Stimulated activated CD4-positive, alpha-beta T cell treated with anti-CD3 and anti-CD28 coated beads, TNF-alpha, amount 100 ng/mL, for 48 hours (primary cell): ENCODE data around the gene NACA2.
"Not testable (repeated sequence)": the region's sequence is repeated elsewhere in the genome, so short reads cannot be mapped to it uniquely, and the experiment has no call there.

Experiments used
- DNase-seq, 3 donors: peaks; one replicate each; pipeline ENCODE4 v3.0.0-alpha.2; 2020; ENCODE audit warnings: low read depth in 3 of 3

Gene NACA2

GRCh38 chr17:61599608-61600007 is 8.6 kb upstream of the NACA2 start:
- DNase-seq, result no peak

DNA sequence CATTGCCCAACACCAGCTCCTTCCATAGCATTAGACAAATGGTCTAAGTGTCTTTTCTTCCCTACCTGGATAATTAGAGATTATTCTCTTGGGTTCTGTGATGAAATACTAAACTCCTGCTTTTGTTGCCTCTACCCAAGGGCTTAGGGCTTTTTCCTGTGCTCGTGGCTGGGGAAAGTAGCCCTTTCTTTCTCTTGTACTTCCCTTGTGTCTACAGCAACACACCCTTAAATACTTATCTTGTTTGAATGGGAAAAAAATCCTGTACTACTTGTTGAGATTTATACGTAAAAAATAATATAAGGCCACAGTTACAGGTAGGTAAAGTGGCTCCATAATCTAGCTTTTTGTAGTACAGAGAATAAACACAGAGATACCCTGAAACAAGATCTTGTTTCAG is 7.0 kb upstream of the NACA2 start:
- no peak for DNase-seq

GRCh38 chr17:61597607-61598006 is 6.6 kb upstream of the NACA2 start:
- no peak for DNase-seq

GRCh38 chr17:61595418-61596186 is 4.6 kb upstream of the NACA2 start:
- DNase-seq, result no peak

DNA sequence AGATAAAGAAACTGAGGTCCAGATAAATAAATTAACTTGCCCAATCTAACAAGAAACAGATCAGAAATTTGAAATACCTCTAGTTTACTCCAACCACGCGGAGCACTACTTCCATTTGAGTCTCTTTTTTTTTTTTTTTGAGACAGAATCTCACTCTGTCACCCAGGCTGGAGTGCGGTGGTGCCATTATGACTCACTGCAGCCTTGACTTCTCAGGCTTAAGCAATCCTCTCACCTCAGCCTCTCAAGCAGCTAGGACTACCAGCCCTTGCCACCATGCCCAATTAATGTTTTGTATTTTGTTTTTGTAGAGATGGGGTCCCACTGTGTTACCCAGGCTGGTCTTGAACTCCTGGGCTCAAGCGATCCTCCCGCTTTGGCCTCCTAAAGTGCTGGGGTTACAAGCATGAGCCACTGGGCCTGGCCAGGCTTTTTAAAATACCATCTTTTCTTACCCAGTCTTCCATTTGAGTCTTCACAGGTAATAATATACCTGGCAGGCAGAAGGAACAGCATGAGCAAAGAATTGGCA is 3.3 kb upstream of the NACA2 start:
- no peak for DNase-seq

DNA sequence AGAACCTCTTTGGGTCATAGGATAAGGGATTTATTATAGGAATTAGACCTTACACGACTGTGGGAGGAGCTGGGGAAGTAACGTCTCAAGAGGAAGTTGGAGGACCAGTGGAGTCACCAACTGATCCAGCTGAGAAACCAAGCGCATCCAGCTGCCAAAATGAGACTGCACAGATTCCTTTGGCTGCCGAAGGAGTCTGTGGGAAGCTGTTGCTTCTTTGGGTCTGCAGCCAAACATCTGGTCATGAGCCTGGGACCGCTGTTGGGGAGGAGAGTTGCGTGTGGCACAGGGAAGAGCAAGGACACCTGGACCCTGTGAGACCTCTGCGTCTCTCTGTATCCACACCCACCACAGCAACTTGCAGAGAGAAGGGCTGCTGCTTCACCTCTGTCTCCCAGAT is 2.4 kb upstream of the NACA2 start:
- no peak for DNase-seq

- DNase-seq, result no peak
Measured at GRCh38 chr17:61591930-61592329, 911 bp upstream of the NACA2 start.

DNA sequence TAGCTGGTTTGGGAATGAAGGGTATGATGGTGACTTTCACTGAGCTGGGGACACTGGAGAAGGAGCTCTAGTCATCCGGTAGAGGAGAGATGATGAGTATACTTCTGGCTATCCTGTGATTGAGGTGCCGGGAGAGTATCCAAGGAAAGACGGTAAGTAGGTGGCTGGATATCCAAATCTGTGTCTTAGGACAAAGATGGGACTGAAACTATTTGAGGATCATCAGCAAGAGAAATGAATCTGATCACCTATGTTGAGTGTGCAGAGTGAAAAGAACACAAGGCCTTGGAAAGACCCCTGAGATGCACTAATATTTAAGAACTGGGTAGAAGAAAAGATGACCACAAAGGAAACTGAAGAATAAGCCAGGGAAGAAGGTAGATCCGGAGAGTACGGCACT is 1.0 kb downstream of the NACA2 start:
- no peak for DNase-seq

GRCh38 chr17:61587807-61588660 is 3.0 kb downstream of the NACA2 start:
- DNase-seq, result no peak

DNA sequence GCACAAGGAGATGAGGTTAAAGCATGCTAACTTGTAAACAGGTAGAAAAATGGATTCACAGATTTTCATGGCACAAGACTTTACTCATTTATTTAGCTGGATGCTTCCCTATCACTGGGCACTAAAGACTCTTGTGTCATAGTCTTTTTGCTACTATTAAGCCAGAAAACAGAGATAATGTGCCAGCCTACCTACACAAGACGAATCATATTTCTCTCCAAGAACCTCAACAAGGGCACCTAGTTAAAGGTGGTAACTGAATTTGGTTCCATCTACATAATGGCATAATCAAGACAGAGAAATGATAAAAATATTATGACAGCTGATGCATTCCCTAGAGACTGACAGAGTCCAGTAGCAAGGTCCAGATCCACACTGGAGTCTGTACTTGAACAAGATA is 3.8 kb downstream of the NACA2 start:
- DNase-seq, result no peak

GRCh38 chr17:61586622-61587021 is 4.4 kb downstream of the NACA2 start:
- not testable (repeated sequence) for DNase-seq

DNA sequence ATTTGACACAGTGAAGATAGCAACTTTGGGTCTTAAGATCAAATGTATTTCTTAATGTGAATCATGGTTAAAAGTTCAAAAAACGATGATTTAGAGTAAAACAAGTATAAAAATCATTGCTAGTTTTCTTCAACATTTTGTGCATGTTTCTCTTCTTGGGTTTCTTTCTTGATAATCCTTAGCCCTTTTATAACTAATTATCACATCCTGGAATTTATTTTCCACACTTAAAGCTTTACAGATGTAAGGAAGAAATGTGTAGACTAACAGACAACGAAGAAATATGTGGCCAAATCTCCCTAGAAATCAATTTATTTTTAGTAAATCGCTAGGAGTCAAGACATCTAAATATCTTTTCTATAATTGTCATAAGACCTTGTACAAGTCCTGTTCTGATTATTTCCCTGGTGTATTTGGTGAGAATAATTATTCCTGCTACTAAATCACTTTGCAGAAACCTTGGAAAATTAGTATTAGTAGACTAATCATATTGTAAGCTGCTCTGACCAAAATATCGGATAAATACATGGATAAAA is 4.9 kb downstream of the NACA2 start:
- DNase-seq, result no peak

DNA sequence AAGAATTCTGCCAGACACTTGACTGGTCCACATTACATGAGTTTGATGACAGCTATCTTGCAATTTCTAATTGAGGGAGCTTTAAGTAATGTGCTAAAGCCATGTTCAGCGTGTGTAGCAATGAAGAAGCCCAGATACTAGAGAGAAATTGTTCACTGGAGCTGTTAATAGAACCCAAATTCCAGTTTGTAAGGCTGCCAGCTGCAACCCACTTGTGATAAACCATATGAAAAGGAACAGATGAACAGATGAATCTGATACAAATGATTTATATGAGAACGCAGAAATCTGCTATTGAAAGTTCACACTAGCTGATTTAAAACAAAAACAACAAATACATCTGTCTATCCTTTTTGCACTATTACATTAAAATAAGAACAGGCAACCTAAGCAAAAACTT is 6.2 kb downstream of the NACA2 start:
- no peak for DNase-seq

DNA sequence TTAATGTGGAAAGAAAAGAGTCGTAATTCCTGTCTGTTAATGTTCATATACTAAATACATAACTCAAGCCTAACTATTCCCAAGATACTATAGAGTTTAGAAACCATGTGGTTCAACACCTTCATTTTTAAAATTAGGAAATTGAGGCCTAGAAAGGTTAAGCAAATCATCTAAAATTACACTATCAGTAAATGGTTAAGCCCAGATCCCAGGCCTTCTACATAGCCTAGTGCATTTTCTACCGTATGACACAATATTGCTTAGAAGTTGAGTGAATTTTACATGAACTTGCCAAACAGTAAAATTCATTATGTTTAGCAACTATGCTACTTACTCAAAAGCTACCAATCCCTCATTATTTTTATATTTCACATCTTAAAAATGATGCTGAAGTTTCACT is 6.8 kb downstream of the NACA2 start:
- DNase-seq, result no peak

GRCh38 chr17:61583660-61584264 is 7.3 kb downstream of the NACA2 start:
- DNase-seq, result no peak

GRCh38 chr17:61583242-61583641 is 7.8 kb downstream of the NACA2 start:
- no peak for DNase-seq

DNA sequence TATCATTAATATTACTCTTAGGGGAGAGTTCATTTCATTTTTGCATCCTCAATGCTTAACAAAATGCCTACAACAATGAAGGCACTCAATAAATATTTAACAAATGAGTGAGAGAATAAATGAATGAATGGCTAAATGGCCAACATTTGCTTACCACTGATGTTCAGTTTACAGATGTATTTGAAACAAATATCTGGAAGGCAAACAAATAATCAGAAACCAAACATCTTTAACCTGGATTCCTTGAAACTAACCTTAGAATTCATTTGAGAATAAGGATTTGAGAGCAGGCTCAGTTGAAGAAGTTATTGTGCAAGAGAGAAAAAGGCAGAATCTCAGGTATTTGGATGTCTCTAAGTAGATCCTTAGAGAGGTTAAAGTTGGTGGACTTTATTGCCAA is 8.4 kb downstream of the NACA2 start:
- no peak for DNase-seq

DNA sequence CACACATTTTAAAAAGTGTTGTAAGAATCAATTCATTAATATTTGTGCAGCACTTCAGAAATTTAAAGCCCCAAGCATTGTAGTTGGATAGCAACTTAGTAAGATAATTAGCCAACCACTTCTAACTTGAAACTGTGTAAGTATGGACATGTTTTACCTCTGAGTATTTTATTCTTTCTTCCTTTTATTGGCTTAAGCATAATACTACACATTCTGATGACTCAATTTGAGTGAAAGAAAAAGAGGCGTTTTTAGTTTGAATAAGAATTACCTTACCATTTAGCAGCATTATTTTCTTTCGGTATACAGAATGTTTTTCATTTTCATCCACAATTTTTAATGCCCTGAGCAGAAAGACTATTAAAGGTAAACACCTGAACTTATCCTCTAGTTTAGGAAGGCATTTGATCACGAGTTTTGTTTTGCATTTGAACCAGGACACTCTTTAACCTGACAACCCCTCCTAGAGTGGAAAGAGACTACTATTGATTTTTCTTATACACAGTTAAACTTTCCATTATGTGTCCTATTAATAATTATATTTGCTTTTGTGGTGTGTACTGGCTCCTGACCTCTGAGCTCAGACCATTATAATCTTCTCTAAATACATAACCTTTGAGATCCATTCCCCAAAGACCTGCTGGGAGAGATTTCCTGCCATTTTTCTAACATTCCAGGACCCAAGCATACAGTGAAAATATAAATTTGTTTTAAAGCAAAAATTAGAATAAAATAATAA is 9.2 kb downstream of the NACA2 start:
- no peak for DNase-seq

- no peak for DNase-seq
Measured at GRCh38 chr17:61580502-61580901, 10.5 kb downstream of the NACA2 start.

DNA sequence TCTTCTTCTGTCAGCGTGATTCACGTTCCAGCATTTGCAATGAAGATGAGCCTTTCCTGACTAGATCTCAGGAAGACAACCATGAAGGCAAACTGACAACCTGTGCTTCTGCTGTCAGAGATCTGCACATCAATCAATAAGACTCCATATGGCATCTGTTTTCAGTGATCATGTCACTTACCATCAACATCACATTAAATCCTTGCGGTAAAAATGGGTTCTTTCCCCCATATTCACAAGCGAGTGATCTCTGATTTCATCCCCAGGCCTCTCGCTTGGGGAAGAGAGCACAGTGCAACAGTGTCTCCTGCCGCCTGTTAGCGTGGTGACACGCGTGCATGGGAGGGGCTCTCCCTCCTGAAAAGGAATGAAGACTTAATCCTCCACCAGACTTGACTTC is 11.1 kb downstream of the NACA2 start:
- DNase-seq, result no peak

GRCh38 chr17:61579347-61579746 is 11.7 kb downstream of the NACA2 start:
- no peak for DNase-seq

- no peak for DNase-seq
Measured at GRCh38 chr17:61578645-61579044, 12.4 kb downstream of the NACA2 start.
